Right lobe of liver (tissue), 4 donors: Measurements from ENCODE around the gene LUC7L2.

ENCODE experiments used
- POLR2A ChIP-seq: fragments of 450-650 bp; IDR thresholded peaks from one replicate; pipeline ENCODE4 v1.6.1; 2017; ENCODE audit warnings: antibody characterized with exemption, mild to moderate bottlenecking
- TF ChIP-seq, protein P1 (sequence below), 4 donors: fragments of 200-600 bp in 3 of 4; fragments of 450-650 bp in 1 of 4; IDR thresholded peaks; one replicate each; pipeline versions ENCODE4 v1.5.1 to v1.8.0; 2016 to 2022; ENCODE audit warnings: antibody characterized with exemption in 4 of 4, mild to moderate bottlenecking in 2 of 4
- donor health status: DM: no; HTN: no; CAD: no.
- donor health status: DM: no; HTN: no; CAD: no.
- donor health status: DM: no; HTN: yes; CAD: no.

DNA sequence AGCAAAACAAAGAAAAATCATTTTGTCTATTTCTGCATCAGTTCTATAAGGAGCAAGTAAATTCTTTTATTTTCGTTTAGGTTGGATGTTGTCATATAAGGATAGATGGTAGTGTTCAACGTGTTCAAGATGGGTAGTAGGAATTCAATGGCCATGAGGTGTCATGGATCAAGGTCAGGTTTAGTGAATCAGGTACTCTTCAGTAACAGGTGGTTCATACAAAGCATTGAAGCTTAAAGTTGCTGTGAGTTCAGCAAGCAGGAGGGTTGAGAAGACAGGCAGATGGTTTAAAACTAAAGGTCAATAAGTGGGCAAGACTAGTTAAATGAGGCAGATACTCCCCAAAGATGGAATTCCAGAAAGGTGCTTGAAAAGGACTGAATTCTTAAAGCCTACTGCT is 5.6 kb downstream of the LUC7L2 start:
- TF ChIP-seq, protein P1, sequence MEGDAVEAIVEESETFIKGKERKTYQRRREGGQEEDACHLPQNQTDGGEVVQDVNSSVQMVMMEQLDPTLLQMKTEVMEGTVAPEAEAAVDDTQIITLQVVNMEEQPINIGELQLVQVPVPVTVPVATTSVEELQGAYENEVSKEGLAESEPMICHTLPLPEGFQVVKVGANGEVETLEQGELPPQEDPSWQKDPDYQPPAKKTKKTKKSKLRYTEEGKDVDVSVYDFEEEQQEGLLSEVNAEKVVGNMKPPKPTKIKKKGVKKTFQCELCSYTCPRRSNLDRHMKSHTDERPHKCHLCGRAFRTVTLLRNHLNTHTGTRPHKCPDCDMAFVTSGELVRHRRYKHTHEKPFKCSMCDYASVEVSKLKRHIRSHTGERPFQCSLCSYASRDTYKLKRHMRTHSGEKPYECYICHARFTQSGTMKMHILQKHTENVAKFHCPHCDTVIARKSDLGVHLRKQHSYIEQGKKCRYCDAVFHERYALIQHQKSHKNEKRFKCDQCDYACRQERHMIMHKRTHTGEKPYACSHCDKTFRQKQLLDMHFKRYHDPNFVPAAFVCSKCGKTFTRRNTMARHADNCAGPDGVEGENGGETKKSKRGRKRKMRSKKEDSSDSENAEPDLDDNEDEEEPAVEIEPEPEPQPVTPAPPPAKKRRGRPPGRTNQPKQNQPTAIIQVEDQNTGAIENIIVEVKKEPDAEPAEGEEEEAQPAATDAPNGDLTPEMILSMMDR (IDR thresholded peaks at IDR 0.05): no peak
- no peak for TF ChIP-seq POLR2A
